ENCODE data around the gene TRIP13.

TRIP13 gene

GRCh38 chr5:860506-861150 is 32.1 kb upstream of the TRIP13 start:
- H3K9ac ChIP-seq (ENCODE audit: insufficient read length) = no peak overlapping the region
- no peaks in the 10 kb centered on the region for H3K9me3 ChIP-seq (ENCODE audit: low read depth, low read length)
- no peak overlapping the region for H3K27ac ChIP-seq
- no peak for DNase-seq (ENCODE audit: low read depth, low spot score)
- H3K4me3 ChIP-seq = no peak overlapping the region
- peaks cover 18% of the 10 kb centered on the region; the same call in 1 of the 2 replicates for H3K36me3 ChIP-seq (ENCODE audit: insufficient read depth, low read length)
- no peak for TF ChIP-seq FOXP2 (optimal IDR thresholded peaks at IDR 0.05; ENCODE audit: control extremely low read depth, extremely low read length, insufficient read depth)
- no peak for TF ChIP-seq POLR2AphosphoS5 (IDR thresholded peaks at IDR 0.05; ENCODE audit: borderline replicate concordance, low read depth, low read length)
- no peak for TF ChIP-seq EZH2 (IDR thresholded peaks at IDR 0.05)

- Histone ChIP-seq H3K9me3 (ENCODE audit: low read depth, low read length) (no peaks in the 10 kb centered on the region), H3K9ac (ENCODE audit: insufficient read length) (no peak overlapping the region), H3K4me3 (no peak overlapping the region), H3K27ac (no peak overlapping the region), H3K36me3 (ENCODE audit: insufficient read depth, low read length) (peaks cover 24% of the 10 kb centered on the region; the same call in 1 of the 2 replicates)
- DNase-seq (ENCODE audit: low read depth, low spot score) = no peak
- TF ChIP-seq POLR2AphosphoS5 (IDR thresholded peaks at IDR 0.05; ENCODE audit: borderline replicate concordance, low read depth, low read length) (peak; percentile 9; the same call in 1 of the 2 replicates), EZH2 (IDR thresholded peaks at IDR 0.05) (no peak)
Observed at GRCh38 chr5:861442-862366, 31.0 kb upstream of the TRIP13 start.

GRCh38 chr5:862367-863243 is 30.1 kb upstream of the TRIP13 start:
- Histone ChIP-seq H3K9ac (ENCODE audit: insufficient read length) (no peak overlapping the region), H3K9me3 (ENCODE audit: low read depth, low read length) (no peaks in the 10 kb centered on the region), H3K36me3 (ENCODE audit: insufficient read depth, low read length) (peaks cover 28% of the 10 kb centered on the region; the same call in 1 of the 2 replicates), H3K4me3 (no peak overlapping the region), H3K27ac (no peak overlapping the region)
- DNase-seq (ENCODE audit: low read depth, low spot score) = no peak
- no peak for TF ChIP-seq EZH2 (IDR thresholded peaks at IDR 0.05)
- TF ChIP-seq FOXP2 (optimal IDR thresholded peaks at IDR 0.05; ENCODE audit: control extremely low read depth, extremely low read length, insufficient read depth) = no peak
- no peak for TF ChIP-seq POLR2AphosphoS5 (IDR thresholded peaks at IDR 0.05; ENCODE audit: borderline replicate concordance, low read depth, low read length)

GRCh38 chr5:863244-863805 is 29.4 kb upstream of the TRIP13 start:
- Histone ChIP-seq H3K9me3 (ENCODE audit: low read depth, low read length) (no peaks in the 10 kb centered on the region), H3K4me3 (no peak overlapping the region), H3K27ac (no peak overlapping the region), H3K9ac (ENCODE audit: insufficient read length) (no peak overlapping the region), H3K36me3 (ENCODE audit: insufficient read depth, low read length) (peaks cover 35% of the 10 kb centered on the region)
- no peak for DNase-seq (ENCODE audit: low read depth, low spot score)
- TF ChIP-seq POLR2AphosphoS5 (IDR thresholded peaks at IDR 0.05; ENCODE audit: borderline replicate concordance, low read depth, low read length) (no peak), EZH2 (IDR thresholded peaks at IDR 0.05) (no peak), FOXP2 (optimal IDR thresholded peaks at IDR 0.05; ENCODE audit: control extremely low read depth, extremely low read length, insufficient read depth) (no peak)

- Histone ChIP-seq H3K9ac (ENCODE audit: insufficient read length) (no peak overlapping the region), H3K27ac (no peak overlapping the region), H3K36me3 (ENCODE audit: insufficient read depth, low read length) (peaks cover 48% of the 10 kb centered on the region), H3K4me3 (no peak overlapping the region), H3K9me3 (ENCODE audit: low read depth, low read length) (no peaks in the 10 kb centered on the region)
- TF ChIP-seq POLR2AphosphoS5 (IDR thresholded peaks at IDR 0.05; ENCODE audit: borderline replicate concordance, low read depth, low read length) (no peak), EZH2 (IDR thresholded peaks at IDR 0.05) (no peak), FOXP2 (optimal IDR thresholded peaks at IDR 0.05; ENCODE audit: control extremely low read depth, extremely low read length, insufficient read depth) (no peak)
- no peak for DNase-seq (ENCODE audit: low read depth, low spot score)
Observed at GRCh38 chr5:864492-865167, 28.1 kb upstream of the TRIP13 start.

- no peak for DNase-seq (ENCODE audit: low read depth, low spot score)
- H3K36me3 ChIP-seq (ENCODE audit: insufficient read depth, low read length) = peaks cover 54% of the 10 kb centered on the region
- H3K4me3 ChIP-seq = no peak overlapping the region
- no peak for TF ChIP-seq FOXP2 (optimal IDR thresholded peaks at IDR 0.05; ENCODE audit: control extremely low read depth, extremely low read length, insufficient read depth)
- TF ChIP-seq EZH2 (IDR thresholded peaks at IDR 0.05) = no peak
- TF ChIP-seq POLR2AphosphoS5 (IDR thresholded peaks at IDR 0.05; ENCODE audit: borderline replicate concordance, low read depth, low read length) = no peak
- no peak overlapping the region for H3K9ac ChIP-seq (ENCODE audit: insufficient read length)
- no peak overlapping the region for H3K27ac ChIP-seq
- no peaks in the 10 kb centered on the region for H3K9me3 ChIP-seq (ENCODE audit: low read depth, low read length)
Observed at GRCh38 chr5:865168-865521, 27.5 kb upstream of the TRIP13 start.

GRCh38 chr5:865771-866170 is 26.9 kb upstream of the TRIP13 start:
- Histone ChIP-seq H3K27ac (no peak overlapping the region), H3K36me3 (ENCODE audit: insufficient read depth, low read length) (peaks cover 60% of the 10 kb centered on the region)
- TF ChIP-seq FOXP2 (optimal IDR thresholded peaks at IDR 0.05; ENCODE audit: control extremely low read depth, extremely low read length, insufficient read depth) = no peak
- no peak for TF ChIP-seq EZH2 (IDR thresholded peaks at IDR 0.05)

More at GRCh38 chr5:865771-866170, 26.9 kb upstream of the TRIP13 start:
- H3K4me3 ChIP-seq = no peak overlapping the region
- DNase-seq (ENCODE audit: low read depth, low spot score) = no peak
- H3K9ac ChIP-seq (ENCODE audit: insufficient read length) = no peak overlapping the region
- H3K9me3 ChIP-seq (ENCODE audit: low read depth, low read length) = no peaks in the 10 kb centered on the region
